IPS-NIHi11 (cell line): ENCODE measurements around the gene DENND4B.
"Not testable (repeated sequence)": the region's sequence is repeated elsewhere in the genome, so short reads cannot be mapped to it uniquely, and the experiment has no call there.

Source experiments
- DNase-seq: peaks from one replicate; pipeline ENCODE4 v3.0.0; 2012; ENCODE audit warnings: mixed read lengths, low spot score

DENND4B gene

GRCh38 chr1:153946622-153947241 lies at the start of gene DENND4B:
TSS of gene DENND4B (minus strand) at chr1:153946718. CDS start at chr1:153944374, 2,344 bp downstream.
- peak; percentile 100 for DNase-seq

GRCh38 chr1:153995640-153996039 lies 49.1 kb upstream of the DENND4B start:
- no peak for DNase-seq

- DNase-seq = no peak
These were observed 48.7 kb upstream of the DENND4B start for GRCh38 chr1:153995202-153995601.

DNA sequence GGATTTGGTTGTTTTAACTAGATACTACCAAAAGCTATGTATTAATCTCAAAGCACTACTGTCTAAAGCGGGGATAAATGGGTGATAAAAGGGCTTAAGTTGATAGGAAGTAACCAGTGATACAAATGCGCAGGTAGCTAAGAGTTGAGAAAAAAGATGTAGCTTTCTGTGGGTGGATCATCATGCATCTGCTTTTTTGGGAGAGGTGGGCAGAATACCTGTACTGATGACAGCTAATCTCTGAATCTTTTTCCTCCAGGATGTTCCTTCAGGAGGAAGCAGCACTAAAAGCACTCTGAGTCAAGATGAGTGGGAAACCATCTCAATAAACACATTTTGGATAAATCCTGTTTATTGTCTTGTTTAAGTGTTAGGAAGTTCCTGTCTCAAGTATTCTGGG lies 45.3 kb upstream of the DENND4B start:
- DNase-seq = no peak

- DNase-seq = no peak
These were observed 44.7 kb upstream of the DENND4B start for GRCh38 chr1:153991151-153991630.

DNA sequence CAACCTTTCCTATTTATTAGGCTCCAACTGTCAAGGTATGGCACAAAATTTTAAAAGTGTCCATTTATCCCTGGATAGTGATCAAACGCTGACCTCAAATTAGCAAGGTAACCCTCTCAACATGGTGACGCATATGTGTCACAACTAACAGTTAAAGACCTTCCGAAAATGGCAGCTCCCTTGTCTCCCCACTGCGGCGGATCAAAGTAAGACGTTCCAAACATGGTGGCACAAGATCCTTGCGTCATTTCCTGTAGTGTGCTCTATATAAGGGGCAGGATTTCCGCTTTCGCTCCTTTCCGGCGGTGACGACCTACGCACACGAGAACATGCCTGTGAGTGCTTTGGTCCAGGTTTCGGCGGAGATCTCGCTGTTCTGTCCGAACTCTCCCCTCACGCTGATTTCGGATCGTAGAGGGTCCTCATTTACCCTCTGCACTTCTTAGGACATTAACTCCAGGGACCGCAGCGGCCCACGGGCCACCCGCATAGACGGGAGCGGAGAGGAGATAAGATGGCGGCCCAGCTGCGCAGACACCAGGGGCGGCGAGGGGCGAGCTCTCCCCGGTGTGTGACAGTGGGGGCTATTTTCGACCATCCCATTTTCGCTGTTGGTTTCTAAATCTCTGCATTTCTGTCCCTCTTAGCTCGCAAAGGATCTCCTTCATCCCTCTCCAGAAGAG lies 44.1 kb upstream of the DENND4B start, which contains the start of gene RPS27:
RPS27 (plus strand) TSS at position 295 of the 683 bp plus-strand sequence; CDS start at position 330, 35 bp downstream.
- DNase-seq = peak; percentile 90

DNA sequence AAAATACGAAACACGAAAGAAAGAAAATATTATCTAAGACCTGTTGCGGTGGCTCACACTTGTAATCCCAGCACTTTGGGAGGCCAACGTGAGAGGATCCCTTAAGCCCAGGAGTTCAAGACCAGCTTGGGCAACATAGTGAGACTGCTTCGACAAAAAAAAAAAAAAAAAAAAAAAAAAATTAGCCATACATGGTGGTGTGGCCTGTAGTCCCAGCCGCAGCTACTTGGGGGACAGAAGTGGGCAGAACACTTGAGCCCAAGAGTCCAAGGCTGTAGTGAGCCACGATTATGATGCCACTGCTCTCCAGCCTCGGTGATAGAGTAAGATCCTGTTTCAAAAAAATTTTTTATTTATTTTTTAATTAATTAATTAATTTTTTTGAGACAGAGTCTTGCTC lies 41.1 kb upstream of the DENND4B start:
- DNase-seq = no peak

- peak; percentile 89 for DNase-seq
These were observed 39.6 kb upstream of the DENND4B start, which contains the start of gene RAB13 for GRCh38 chr1:153985941-153986761. TSS of gene RAB13 (minus strand) at chr1:153986339. CDS start at chr1:153986236, 103 bp downstream.

DNA sequence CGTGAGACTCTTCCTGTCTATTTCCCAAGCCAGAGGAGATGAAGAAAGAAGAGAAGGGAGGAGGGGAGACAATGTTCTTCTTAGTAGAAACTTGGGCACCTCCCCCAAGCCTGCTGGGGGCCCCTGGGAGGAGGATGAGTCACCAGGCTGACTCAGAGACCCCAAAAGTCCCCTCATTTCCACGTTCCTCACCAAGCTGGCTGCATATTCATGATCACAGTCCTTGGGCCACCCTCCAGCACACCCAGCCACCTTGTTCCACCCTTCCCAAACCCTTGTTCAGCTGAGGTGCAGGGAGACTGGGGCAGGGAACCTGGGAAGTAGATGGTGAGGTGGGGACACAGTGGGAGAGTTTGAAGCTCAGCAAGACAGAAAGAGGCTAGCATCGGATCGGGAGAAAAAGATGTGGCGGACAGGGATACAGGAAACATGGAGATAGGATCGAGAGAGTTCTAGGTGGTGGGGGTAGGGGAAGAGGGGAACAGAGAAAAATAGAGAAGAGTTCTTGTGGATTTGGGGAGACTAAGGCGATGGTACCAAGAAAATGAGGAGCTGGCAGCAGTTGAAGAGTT lies 38.9 kb upstream of the DENND4B start:
- DNase-seq = peak; percentile 18

- no peak for DNase-seq
These were observed 37.8 kb upstream of the DENND4B start for GRCh38 chr1:153984123-153984894.

- DNase-seq = not testable (repeated sequence)
These were observed 35.2 kb upstream of the DENND4B start for GRCh38 chr1:153981735-153982134.

- not testable (repeated sequence) for DNase-seq
These were observed 32.6 kb upstream of the DENND4B start for GRCh38 chr1:153979091-153979490.

GRCh38 chr1:153978274-153978909 lies 31.9 kb upstream of the DENND4B start:
- DNase-seq = no peak

DNA sequence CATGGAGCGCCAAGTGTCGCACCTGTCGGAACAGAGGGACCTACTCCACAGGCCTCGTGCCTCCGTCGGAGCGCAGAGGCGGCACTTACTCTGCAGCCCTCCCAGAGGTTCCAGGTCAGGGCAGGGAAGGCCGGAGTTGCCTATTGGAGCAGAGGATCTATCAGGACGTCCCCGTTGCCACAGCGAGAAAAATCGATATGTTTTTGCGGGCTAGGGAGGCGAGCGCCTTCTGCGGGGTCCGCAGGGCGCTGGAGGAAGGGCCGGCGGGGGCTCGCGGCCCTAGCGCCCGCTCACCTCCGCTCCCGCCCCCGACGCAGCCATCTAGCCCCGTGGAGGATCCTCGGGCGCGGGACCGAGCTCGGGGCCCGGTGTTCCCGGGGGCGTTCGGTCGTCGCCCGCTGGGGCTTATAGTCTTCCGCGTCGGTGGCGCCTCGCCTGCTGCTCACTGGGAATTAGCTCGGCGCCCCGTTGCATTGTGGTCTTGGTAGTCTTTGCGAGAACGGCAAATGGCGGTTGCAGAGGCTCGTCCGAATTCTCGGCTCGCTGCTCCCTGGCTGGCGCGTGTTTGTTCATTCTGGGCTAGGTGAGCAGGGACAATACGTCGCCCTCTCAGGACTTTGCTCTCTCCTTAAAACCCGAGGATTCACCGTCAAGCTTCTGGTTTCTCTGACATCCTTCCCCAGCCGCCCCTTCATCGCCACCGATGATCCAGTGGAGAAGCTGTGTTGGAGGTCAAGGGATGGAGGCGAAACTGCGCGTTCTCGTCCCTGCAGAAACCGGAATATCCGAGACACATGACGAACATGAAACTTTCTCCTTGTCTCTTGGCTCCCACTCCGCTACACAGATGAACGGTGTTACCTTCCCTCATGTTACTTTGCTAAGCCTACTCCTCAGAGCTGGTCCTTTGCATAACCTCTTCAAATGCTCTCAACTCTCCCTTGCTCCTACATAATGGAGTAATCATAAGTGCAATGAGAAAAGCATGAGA lies 31.0 kb upstream of the DENND4B start, which contains the start of gene JTB:
JTB (minus strand) TSS at position 425 of the 991 bp plus-strand sequence; CDS start at position 3, 422 bp downstream.
- peak; percentile 90 for DNase-seq

GRCh38 chr1:153976819-153977249 lies 30.3 kb upstream of the DENND4B start:
- no peak for DNase-seq

DNA sequence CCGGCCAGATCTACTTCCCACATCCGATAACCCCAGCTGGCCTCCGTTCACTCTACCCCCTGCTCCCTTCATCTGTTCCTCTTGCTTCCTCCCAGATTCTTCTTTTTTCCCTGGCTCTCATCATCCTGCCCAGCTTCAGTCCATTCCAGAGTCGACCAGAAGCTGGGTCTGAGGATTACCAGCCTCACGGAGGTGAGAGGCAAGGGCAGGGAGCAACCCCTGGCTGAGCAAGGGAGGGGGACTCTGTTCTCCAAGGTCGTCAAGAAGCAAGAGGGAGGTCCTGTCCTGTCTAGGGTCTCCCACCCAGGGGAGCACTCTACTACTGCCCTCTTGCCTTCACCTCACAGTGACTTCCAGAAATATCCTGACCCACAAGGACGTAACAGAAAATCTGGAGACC lies 27.0 kb upstream of the DENND4B start:
- DNase-seq = no peak

DNA sequence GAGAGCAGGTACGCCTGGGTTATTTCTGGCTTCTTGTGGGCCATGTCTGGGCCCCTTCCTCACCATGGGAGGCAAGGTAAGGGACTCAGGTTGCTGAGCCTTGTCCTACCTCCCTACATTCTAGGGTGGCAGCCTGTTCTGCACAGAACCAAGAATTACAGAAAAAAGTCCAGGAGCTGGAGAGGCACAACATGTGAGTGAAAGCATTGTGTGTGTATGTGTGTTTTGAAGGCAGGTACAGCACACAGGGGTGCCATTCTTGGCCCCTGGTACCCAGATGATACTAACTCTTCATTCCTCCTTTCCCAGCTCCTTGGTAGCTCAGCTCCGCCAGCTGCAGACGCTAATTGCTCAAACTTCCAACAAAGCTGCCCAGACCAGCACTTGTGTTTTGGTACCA lies 26.6 kb upstream of the DENND4B start:
- no peak for DNase-seq

GRCh38 chr1:153970346-153970745 lies 23.8 kb upstream of the DENND4B start:
- no peak for DNase-seq

- DNase-seq = no peak
These were observed 22.5 kb upstream of the DENND4B start for GRCh38 chr1:153968972-153969371.
